ENCODE data around the gene SPAG6. TPM values are rescaled to one million over a fixed set of nuclear protein-coding genes. Genes with fewer than 3 reads are reported as not detected.

Gene SPAG6
- total RNA-seq, 1 experiment from 2014 or later: 0.74 TPM

DNA sequence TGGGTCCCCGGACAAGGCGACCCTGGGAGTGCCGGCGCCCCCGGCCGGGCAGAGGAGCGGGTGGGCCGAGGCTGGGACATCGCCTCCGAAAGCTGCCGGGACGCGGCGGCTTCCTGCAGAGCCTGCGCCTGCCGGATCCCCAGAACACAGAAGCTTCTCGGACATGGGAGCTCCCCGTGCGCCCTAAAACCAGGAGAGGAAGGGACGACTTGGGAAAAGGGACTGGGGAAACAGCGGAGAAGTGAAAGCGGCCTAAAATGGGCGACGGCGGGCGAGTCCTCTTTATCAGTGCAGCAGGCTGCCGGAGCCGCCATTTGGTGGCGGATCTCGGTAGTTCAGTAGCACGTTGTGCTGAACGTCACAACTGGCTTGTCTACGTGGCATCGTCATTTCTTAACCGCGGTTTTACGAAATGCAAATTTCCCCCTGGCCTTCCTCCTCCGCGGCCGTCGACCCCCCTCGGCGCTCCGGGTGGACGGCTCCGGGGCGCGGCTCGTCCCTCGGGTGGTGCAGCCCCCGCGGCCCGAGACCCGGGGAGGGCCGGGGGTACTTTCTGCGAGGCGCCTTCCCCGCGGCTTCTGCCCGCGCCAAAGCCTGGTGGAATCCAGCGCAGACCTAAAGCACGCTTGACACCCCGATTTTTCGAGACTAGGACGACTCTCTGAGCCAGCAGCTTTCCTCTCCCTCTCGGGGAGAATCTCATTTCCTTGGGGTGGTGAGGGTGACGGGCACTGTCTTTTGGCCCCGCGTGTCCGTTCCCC, 9.9 kb upstream of the SPAG6 start (continued):
- TF ChIP-seq JAZF1 (CRISPR knock-in tag; IDR thresholded peaks at IDR 0.05) (no peak), ATF1 (CRISPR knock-in tag; IDR thresholded peaks at IDR 0.05) (no peak), FOXP1 (CRISPR knock-in tag; IDR thresholded peaks at IDR 0.05; ENCODE audit: borderline replicate concordance) (0 out of 2 replicates have a peak, but pooled peaks have one; percentile 48), ZNF396 (CRISPR knock-in tag; IDR thresholded peaks at IDR 0.05; ENCODE audit: borderline replicate concordance) (no peak), TP53 (CRISPR knock-in tag; IDR thresholded peaks at IDR 0.05) (no peak), CREM (CRISPR knock-in tag; IDR thresholded peaks at IDR 0.05) (no peak), CTCF (IDR thresholded peaks at IDR 0.05) (no peak), GABPB1 (CRISPR knock-in tag; IDR thresholded peaks at IDR 0.05) (no peak), MXD4 (CRISPR knock-in tag; IDR thresholded peaks at IDR 0.05; ENCODE audit: borderline replicate concordance) (no peak), TEAD1 (CRISPR knock-in tag; IDR thresholded peaks at IDR 0.05) (no peak), CBFB (CRISPR knock-in tag; IDR thresholded peaks at IDR 0.05; ENCODE audit: low read depth) (no peak), MAX (CRISPR knock-in tag; IDR thresholded peaks at IDR 0.05) (peak; percentile 73; the same call in 1 of the 2 replicates), SP1 (CRISPR knock-in tag; conservative IDR thresholded peaks at IDR 0.05) (0 out of 2 replicates have a peak, but pooled peaks have one; percentile 7), NFE2L1 (CRISPR knock-in tag; IDR thresholded peaks at IDR 0.05) (0 out of 2 replicates have a peak, but pooled peaks have one; percentile 43), ZNF219 (CRISPR knock-in tag; IDR thresholded peaks at IDR 0.05; ENCODE audit: borderline replicate concordance) (no peak), PRRX2 (CRISPR knock-in tag; IDR thresholded peaks at IDR 0.05) (no peak), CREB1 (CRISPR knock-in tag; IDR thresholded peaks at IDR 0.05) (no peak)
- TF ChIP-seq, protein P1, sequence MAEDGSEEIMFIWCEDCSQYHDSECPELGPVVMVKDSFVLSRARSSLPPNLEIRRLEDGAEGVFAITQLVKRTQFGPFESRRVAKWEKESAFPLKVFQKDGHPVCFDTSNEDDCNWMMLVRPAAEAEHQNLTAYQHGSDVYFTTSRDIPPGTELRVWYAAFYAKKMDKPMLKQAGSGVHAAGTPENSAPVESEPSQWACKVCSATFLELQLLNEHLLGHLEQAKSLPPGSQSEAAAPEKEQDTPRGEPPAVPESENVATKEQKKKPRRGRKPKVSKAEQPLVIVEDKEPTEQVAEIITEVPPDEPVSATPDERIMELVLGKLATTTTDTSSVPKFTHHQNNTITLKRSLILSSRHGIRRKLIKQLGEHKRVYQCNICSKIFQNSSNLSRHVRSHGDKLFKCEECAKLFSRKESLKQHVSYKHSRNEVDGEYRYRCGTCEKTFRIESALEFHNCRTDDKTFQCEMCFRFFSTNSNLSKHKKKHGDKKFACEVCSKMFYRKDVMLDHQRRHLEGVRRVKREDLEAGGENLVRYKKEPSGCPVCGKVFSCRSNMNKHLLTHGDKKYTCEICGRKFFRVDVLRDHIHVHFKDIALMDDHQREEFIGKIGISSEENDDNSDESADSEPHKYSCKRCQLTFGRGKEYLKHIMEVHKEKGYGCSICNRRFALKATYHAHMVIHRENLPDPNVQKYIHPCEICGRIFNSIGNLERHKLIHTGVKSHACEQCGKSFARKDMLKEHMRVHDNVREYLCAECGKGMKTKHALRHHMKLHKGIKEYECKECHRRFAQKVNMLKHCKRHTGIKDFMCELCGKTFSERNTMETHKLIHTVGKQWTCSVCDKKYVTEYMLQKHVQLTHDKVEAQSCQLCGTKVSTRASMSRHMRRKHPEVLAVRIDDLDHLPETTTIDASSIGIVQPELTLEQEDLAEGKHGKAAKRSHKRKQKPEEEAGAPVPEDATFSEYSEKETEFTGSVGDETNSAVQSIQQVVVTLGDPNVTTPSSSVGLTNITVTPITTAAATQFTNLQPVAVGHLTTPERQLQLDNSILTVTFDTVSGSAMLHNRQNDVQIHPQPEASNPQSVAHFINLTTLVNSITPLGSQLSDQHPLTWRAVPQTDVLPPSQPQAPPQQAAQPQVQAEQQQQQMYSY (CRISPR knock-in tag; IDR thresholded peaks at IDR 0.05): no peak
- TF ChIP-seq, protein P2, sequence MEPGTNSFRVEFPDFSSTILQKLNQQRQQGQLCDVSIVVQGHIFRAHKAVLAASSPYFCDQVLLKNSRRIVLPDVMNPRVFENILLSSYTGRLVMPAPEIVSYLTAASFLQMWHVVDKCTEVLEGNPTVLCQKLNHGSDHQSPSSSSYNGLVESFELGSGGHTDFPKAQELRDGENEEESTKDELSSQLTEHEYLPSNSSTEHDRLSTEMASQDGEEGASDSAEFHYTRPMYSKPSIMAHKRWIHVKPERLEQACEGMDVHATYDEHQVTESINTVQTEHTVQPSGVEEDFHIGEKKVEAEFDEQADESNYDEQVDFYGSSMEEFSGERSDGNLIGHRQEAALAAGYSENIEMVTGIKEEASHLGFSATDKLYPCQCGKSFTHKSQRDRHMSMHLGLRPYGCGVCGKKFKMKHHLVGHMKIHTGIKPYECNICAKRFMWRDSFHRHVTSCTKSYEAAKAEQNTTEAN (CRISPR knock-in tag; IDR thresholded peaks at IDR 0.05): 0 out of 2 replicates have a peak, but pooled peaks have one; percentile 22

DNA sequence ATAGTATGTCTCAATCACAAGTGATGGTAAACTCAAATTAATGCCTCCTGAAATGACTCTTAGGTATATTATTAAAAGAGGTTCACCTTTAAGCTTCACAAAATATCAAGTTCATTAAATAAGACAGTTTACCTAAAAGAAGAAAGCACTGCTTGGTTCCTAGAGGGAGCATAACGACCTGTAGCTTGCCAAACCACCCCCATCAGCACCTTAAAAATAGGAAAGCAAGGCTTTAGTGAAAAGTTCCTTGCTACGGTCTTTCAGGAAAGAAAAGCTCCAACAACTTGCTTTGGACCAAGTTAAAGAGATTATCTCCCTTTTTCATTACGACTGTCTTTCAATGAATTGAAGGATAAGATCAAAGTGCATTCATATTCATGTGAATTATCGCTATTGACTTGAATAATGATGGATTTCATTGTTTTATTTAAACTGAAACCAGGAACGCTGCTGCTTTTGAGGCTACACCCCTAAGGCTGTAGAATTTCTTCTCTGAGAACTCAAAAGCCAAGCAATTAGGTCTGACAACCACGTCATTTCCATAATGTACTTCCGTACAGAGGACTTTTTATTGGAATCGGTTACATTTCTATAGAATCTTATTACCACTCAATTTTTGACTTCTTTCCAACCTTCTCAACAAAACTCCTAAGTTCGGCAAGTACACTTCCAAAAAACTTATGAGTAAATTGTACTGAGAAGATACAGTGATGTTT, 7.0 kb upstream of the SPAG6 start:
- POLR2A ChIA-PET: no interaction called here
- Mint-ChIP-seq H3K4me1 (peaks cover 17% of the 10 kb centered on the region), H3K4me3 (no peak overlapping the region), H3K36me3 (no peaks in the 10 kb centered on the region), H3K27me3 (ENCODE audit: low read depth) (peaks cover 96% of the 10 kb centered on the region), H3K9me3 (no peaks in the 10 kb centered on the region), H3K27ac (no peak overlapping the region)
- ATAC-seq (no peak), DNase-seq (ENCODE audit: low spot score) (no peak)
- CTCF ChIA-PET: no interaction called here
- TF ChIP-seq CDX4 (CRISPR knock-in tag; IDR thresholded peaks at IDR 0.05; ENCODE audit: borderline replicate concordance): no peak
- no peak for TF ChIP-seq MYBL2 (CRISPR knock-in tag; IDR thresholded peaks at IDR 0.05)
- no peak for TF ChIP-seq TEAD4 (CRISPR knock-in tag; IDR thresholded peaks at IDR 0.05)
- TF ChIP-seq NR1H2 (CRISPR knock-in tag; IDR thresholded peaks at IDR 0.05): no peak
- TF ChIP-seq ZNF532 (CRISPR knock-in tag; IDR thresholded peaks at IDR 0.05; ENCODE audit: borderline replicate concordance): no peak

Data from WTC11 (cell line).